NCI-H1417 (cell line): ENCODE results near the gene JAG2.

Experiments
- DNase-seq, 3 experiments: peaks; one replicate each; lab custom pipeline; 2025; lab: John Stamatoyannopoulos, UW

Gene JAG2

DNA sequence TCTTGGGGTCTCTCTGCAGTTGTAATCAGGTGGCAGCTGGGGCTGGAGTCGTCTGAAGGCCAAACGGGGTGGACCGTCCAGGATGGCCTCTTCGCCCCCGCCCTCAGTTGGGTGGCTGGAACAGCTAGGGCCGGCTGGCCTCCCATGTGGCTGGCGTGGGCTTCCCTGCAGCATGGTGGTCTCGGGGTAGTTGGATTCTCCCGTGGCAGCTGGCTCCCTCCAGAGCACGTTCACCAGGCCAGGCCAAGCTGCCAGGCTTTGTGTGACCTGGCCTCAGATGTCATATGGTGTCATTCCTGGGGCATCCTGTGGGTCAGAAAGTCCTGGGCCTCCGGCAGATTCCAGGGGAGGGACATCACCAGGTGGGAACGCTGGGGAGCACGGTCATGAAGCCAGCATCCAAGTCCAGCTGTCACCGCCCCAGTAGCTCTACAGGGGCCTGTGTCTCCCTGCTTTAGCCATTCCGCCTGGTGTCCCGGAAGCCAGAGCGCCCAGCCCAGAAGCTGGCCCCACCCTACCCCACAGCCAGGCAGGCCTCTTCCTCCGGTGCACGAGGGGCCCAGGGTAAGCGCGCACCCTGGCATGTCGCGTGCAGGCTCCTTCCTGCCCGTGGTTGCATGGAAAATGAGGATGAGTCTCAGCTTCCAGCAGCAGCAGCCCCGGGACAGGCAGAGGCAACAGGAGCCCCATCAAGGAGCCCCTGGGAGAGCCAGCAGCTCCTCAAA, 13.9 kb upstream of the JAG2 start:
- DNase-seq = no peak

DNA sequence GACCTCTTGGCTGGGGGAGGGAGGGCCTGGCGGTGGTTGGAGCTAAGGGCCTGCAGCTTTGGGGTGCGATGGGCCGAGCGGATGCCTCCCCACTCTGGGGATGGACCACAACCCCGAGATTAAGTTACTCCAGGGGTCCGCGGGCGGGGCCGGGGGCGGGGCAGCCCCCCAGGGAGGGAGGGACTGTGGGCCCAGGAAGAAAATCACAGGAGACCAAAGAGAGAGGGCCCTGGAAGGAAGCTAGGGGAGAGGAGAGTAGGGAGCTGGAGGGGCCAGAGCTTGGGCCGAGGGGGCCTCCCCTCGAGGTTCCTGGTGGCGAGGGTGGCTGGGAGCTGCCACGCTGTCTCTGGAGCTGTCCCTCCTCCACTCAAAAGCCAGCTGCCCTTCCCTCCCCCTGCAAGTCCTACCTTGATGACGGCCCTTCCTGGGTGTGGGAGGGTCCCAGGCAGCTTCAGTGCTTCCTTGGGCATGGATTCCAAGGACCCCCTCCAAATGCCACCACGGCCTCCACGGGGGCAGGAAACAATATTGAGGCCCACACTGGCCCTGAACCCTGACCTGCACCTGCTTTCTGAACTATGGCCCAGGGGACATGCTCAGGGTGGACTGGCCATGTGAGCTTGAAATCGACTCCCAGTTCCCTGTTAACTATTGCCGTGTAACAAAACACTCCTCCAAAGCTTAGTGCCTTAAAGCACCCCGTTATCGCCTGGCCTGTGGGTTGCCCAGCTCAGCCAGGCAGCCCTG, 13.1 kb upstream of the JAG2 start:
- DNase-seq = peak in 1 of 3 experiments; percentile 62

DNA sequence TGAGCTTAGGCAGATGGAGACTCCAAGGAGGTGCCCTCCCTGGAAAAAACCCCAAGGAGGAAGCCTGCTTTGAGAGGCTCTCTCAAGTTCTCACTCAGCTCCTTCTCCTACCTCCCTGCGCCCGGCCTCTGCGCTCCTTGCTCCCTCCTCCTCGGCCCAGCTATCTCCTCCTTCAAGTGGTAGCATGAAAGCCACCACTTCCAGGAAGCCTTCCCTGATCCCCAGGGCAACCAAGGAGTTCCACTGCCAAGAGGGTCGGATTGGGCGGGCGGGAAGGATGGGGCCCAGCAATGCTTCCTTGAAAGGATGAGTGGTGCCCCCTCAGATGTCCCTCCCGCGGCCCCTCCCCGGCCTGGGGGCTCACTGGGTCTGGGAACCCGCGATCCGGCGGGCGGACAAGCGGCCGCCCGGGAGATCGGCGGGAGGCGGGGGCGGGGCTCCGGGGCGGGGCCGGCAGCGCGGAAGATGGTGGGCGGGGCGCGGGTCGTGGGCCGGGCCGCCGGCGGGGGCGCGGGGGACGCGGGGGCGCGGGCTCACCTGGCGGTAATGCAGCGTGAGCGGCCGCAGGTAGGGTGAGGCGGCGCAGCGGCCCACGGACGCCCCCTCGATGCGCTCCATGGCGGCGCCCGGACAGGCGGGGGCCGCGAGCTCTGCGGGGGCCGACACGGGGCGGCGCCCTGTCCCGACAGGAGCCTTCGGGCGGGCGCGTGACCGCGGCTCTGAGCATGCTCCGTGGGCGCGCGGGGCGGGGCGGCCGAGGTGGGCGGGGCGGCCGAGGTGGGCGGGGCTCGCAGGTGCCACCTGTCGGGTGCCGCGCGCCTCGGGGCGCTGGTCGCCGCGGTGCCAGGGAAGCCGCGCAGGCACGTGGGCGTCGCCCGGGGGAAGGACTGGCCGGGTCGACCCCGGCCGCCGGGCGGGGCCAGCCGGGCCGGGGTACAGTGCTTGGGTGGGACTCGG, 12.3 kb upstream of the JAG2 start, which contains the start of gene NUDT14:
Gene NUDT14, minus strand, starts transcription at position 721 of the 957 bp plus-strand sequence. Its CDS starts 103 bp downstream, at position 618.
- DNase-seq = peak; percentile 86 to 90 (median 89)

DNA sequence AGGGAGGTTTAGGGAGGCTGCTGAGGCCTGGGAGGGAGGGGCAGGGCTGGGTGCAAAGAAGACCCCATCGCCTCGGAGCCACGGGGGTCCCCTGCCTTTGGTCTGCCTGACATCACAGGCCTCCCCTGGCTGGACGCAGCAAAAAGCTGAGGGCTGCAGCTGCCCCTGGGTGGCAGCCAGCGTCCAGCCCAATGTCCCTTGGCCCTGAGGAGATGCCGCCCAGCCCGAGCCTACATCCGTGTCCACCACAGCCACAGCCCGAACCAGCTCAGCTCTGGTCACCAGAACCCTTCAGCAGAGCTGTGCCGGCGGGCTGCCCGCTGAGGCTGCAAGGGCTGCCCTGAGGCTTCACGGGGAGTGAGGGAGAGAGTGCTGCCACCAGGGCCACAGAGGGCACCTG, 10.6 kb upstream of the JAG2 start:
- DNase-seq = peak in 2 of 3 experiments; percentile 37 to 57

DNA sequence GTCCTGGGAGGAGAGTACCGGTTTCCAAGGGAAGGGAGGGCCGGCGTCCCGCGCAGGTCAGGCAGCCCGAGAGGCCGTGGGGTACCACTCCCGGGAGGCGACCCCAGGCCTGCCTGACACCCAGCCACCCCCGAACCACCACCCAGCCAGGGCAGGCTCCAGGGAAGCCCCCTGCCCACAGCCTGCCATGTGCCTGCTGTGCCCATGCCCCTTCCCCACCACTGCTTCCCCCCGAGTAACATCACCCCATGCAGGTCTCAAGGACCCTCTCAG, 10.2 kb upstream of the JAG2 start:
- DNase-seq = no peak

DNA sequence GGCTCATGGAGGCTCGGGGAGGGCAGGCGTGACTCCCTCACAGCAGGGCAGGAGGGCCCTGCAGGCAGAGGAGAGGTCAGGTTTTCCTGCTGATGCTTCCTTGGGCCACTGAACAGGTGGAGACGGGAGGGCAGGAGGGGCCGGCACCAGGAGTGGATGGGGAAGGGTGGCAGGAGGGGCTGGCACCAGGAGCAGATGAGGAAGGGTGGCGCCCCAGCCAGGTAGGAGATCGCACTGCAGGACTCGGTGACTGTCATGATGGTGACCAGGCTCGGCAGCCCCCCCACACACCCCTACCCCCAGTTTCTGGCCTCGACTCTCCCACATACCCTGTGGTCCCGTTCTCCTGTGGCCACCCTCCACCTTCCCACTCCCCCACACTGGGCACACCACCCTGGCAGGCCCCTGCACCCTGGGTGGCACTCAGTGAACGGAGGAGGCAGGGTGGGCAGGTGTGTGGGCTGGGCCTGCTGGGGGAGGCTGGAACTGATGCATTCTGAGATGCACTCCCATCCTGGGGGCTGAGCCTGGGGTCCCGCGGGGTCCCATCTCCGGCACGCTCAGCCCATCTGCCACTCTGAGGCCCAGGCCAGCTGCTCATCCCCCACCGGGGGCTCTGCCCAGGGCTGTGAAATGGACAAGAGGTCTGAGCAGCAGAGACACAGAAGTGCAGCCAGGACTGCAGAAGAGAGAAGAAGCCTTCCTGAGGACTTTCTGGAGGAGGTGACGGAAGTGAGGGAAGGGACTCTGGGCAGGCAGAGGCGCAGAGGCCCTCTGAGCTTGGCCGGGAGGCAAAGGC, 9.7 kb upstream of the JAG2 start:
- DNase-seq = no peak

DNA sequence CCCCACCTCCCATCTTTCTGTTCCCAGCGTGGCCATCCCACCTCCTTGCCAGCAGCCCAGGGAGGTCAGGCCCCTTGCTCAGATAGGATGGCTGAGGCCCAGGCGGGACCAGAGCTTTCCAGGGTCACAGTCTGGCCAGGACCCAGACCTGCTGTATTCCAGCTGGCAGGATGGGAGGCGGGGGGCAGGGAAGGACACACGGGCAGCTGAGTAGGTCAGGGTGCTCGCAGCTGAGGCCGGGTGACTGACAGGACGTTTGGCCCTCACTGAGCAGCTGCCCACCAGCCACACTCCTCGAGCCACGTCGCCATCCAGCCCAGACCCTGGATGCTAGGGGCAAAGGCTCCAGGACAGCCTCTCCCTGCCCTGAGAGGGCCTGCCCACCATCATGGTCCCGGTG, 8.5 kb upstream of the JAG2 start:
- DNase-seq = no peak

DNA sequence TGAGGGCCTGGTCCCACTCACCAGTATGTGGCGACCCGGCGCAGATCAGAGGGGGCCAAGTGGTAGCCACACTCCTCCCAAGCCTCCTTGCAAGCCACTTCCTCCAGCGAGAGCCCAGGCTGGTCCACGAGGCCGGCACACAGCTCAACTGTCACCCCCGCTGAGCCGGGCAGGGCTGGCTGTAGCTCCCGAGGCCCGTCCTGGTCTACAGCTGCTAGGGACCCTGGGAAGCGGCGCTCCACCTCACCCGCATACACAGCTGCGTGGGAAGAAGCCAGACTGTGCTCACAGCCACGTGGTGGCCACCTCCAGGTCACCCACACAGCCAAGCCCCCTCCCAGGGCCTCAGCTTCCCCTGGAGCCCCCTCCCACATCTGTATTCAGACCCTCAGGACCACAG, 7.9 kb upstream of the JAG2 start:
- peak in 1 of 3 experiments; percentile 54 for DNase-seq

DNA sequence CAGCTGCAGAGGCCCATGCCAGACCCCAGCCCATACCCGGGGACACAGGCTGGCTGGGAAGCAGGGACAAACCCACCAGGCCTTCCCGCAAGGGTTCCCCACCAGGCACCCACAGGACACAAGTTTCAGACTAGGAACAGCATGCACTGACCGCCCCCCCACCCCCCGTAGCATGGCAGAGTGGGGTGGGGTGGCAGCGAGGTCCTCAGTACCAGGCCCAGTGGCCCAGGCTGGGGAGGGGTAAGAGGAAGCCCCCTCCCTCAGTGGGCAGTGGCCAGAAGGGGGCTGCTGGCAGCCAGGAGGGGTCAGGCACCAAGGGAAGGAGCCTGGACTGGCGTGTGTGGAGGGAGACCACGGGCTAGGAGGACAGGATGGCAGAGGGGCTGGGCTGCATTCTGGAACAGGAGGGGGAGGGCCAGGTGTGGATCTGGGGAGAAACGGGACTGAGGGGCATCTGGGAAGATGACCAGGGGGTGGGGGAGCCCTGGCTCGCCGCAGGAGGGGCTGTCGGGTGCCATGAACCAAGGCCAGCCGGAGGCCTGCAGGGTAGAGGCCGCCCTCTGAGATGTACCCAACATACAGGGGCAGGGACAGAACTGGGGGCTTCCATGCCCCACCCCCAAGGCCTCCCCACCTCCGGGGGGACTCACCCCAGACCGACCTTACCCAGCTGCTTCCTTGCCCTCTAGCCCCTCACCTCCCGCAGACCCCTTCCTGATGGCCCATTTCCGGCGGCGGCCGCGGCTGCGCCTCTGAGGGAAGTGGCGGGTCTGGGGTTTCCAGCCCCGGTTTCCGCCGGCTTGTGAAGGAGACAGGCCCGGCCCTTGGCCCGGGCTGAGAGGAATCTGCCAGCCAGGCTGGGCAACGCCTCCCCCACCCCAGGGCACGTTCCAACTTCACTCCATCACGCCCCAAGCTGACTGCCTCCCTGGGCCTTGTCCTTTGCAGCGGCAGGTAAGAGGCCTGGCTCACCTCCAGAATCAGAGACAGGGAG, 5.6 kb upstream of the JAG2 start:
- DNase-seq = no peak

DNA sequence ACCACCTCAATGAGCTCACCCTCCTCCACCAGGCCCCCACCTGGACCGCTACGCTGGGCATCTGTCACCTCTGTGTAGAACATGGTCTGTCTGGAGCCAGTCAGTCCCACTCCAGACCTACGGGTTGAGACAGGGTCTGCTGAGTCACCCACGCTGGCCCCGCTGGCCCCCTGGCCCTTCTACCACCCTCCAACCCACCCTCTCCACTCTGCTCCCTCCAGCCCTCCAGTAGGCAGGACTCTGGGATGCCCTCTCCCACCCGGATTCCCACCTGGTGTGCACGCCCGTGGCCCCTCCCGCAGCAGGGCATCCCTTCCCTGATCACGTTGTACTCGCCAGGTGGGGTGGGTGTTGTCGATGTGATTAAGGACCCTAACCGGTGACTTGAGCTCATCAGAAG, 4.6 kb upstream of the JAG2 start:
- DNase-seq = no peak

DNA sequence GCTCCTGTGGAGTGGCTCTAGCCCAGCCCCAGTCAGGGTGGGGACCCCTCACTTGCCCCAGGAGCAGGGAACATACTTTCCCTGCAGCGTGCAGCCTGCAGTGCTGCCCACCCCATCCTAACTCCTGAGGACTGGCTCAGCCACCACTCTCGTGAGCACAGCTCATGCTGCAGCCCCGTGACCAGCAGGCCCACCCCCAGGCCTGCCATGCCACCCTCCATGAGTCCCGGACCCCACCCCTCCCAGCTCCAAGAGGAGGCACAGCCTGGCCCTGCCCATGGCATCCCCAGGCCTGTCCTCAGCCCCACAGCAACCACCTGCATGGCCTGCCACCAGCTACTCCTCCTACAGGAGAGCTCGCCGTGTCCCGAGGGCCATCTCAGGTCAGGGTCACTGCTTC, 3.9 kb upstream of the JAG2 start:
- DNase-seq = no peak

DNA sequence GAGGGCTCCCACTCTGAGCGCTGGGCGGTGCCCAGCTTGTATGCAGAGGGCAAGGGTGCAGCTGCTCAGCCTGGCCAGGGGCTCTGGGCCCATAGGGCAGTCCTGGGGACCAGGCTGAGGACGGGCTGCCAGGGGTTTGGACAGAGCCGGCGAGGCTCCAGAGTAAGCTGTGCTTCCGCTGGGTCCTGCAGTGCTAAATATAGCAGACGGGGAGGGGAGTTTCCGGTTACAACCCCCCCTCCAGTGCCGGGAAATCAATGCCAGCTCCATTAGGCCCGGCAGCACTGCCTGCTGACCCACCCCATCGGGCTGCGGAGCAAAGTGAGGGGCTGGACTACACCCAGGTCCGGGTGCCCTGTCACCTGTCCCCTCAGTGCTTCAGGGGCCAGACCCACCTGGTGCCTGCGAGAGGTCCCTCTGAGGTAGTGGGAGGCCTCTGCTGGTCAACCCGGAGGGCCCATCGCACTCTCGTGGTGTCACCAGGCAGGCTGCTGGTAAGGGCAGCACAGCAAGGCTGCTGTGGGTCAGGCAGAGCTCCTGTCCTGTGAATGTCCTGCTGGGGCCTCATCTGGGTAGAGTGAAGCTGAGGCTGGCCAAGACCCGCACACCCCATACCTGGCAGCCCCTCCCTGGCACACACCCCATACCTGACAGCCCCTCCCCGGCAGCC, 2.6 kb upstream of the JAG2 start:
- peak; percentile 74 to 79 (median 77) for DNase-seq

DNA sequence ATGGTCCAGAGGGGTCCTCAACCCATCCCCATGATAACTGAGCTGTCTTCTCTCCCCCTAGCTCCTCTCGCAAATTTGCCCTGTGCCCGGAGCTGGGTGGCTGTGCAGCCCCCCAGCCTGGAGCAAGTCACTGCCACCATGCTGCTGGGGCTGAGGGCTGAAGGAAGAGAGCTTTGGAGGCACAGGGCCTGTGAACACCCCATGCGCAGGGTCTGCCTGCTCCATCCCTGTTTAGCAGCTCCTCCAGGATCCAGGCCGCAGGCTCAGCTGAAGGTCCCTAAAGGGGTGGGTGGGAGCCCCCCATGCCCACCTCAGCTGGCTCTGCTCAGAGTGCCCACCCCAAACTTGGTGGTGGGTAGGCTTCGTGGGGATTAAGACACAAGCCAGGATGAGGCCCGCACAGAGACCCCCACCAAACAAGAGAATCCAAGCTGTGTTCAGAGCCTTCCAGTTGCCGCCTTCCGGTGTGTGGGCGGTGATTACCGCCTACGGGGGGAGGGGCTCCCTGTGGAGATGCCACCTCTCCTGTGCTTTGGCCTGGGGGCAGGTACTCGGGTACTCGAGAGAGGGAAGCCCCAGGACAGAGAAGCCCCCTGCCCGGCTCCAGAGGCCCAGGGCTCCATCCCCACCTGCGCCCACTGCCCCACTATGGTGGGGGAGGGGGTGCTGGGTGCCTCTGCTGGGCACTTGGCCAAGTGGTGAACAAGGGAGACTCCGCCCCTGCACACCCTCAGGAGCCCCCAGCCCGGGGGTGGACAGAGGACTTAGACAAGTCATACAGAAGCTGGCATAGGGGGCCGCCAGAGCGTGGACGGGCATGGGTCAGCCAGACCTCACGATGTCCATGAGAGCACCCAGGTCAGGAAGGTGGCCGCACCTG, 1.4 kb upstream of the JAG2 start:
- DNase-seq = peak in 2 of 3 experiments; percentile 54 to 64

DNA sequence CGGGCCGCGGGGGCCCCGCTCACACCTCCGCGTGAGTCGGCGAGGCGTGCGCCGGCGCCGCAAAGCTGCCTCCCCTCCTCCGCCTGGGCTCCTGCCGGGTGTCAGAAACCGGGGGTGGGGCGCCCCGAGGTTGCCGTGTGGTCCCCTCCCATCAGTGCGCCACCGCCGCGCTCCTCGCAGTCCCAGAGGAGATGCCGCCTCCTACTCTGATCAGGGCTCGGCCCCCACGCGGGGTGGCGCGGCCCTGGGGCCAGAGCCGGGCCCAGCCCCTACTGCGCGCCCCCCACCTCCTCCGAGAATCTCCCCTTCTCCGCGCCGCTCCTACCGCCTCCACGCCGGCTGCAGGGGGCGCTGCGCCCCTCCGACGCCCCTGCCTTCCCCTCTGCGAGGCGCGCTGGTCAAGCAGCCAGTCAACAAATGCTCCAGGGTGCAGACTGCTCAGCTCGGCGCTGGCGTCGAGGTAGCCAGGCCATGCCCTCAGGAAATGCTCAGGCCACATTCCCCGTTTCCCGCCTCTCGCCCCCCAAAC, 467 bp upstream of the JAG2 start:
- DNase-seq = peak; percentile 39 to 57 (median 49)

DNA sequence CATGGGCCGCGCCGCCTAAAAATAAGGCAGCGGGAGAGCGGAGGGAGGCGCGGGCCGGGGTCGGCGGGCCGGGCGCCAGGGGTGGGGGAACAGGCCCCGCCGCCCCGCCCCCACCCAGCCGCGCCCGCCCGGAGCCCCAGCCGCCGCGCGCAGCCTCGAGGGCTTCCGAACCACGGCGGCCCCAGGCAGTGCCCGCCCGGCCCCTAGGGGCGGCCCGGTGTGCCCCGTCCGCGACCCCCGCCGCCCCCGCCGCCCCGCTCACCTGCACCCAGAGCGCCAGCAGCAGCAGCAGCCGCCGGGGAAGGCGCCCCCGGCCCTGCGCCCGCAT, 519 bp downstream of the JAG2 start:
- DNase-seq = no peak

DNA sequence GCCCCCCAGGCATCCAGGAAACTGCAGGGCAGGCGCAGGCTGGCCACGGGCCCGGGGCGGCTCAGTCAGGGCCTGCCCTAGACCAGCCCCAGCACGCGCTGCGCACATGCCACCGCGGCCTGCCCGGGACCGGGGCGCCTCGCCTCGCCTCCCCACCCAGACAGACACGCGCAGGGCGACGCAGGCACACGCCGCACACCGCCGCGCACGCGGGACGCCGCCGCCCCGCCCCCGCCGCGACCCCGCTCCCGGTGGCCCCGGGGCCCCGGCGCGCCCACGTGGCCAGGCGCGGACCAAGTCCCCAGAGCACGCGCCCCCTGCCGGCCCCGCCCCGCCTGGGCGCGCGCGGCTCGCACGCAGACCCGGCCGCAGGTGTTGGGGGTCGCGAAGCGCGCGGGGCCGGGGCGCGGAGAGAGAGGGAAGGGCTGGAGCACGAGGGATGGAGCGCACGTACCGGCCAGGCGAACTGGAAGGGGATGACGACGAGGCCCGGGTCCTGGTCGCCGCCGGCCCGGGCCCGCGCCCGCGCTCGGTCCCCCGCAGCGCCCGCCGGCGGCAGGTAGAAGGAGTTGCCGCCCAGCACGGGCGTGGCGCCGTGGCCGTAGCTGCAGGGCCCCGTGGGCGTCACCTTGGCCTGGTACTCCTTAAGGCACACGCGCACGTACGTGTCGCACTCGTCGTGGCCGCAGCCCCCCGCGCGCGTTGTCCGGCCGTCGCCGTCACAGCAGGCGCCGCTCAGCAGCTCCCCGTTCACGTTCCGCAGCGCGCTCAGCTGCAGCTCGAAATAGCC, 1.1 kb downstream of the JAG2 start:
- DNase-seq = peak; percentile 48 to 59 (median 57)

DNA sequence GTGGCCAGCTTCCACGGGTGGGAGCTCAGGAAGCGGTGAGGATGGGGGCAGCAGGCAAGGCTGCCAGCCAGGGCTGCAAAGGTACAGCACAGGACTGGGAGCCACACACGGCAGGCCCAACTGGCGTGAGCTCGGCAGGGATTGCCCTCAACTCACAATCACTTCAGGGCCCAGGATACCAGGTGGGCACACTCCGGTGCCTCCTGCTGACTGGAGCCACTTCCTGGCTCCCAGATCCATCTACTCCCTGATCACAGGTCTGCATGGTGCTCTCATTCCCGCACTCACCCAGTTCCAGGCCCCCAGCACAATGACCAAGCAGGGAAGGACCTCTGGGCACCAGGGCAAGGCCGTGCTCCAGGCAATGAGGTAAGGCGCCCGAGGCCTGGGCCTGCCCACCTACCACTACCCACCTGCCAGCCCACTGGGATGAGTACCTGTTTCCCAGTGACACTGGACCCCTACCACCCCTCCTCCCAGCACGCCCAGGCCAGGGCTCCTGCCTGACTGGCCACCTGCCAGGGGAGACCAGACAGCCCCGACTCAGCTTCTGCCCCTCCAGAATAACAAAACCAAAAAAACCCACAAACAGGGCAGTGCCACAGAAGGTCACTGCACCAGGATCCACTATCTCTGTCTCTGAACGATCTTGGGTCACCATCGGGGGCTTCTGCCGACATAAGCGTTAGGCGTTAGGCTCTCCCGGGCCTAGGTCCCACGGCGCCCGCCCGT, 1.8 kb downstream of the JAG2 start:
- DNase-seq = no peak
